Activated naive CD4-positive, alpha-beta T cell treated with anti-CD3 and anti-CD28 coated beads, Interleukin-2, amount 50 U/mL, for 16 hours (primary cell): ENCODE measurements around the gene C2orf72.
"Not testable (repeated sequence)": the region's sequence is repeated elsewhere in the genome, so short reads cannot be mapped to it uniquely, and the experiment has no call there.

Source experiments
- DNase-seq: peaks from one replicate; pipeline ENCODE4 v3.0.0-alpha.2; 2020

C2orf72 gene

GRCh38 chr2:231047274-231047922 is 10.1 kb downstream of the C2orf72 start:
- DNase-seq = no peak

- no peak for DNase-seq
Measured at GRCh38 chr2:231047923-231048915, 10.9 kb downstream of the C2orf72 start.

- no peak for DNase-seq
Measured at GRCh38 chr2:231049286-231050017, 12.1 kb downstream of the C2orf72 start.

- DNase-seq = no peak
Measured at GRCh38 chr2:231050018-231050901, 12.9 kb downstream of the C2orf72 start.

GRCh38 chr2:231051116-231051515 is 13.8 kb downstream of the C2orf72 start:
- DNase-seq = no peak

- DNase-seq = peak; percentile 85
Measured at GRCh38 chr2:231052494-231053451, 15.4 kb downstream of the C2orf72 start.

GRCh38 chr2:231053846-231054245 is 16.5 kb downstream of the C2orf72 start:
- DNase-seq = no peak

- DNase-seq = peak; percentile 93
Measured at GRCh38 chr2:231056453-231057416, 19.4 kb downstream of the C2orf72 start, which contains the start of gene PSMD1. Gene PSMD1, plus strand, starts transcription at chr2:231056867. Its CDS starts 159 bp downstream, at chr2:231057026.

GRCh38 chr2:231057590-231057989 is 20.3 kb downstream of the C2orf72 start:
- DNase-seq = no peak

- DNase-seq = no peak
Measured at GRCh38 chr2:231058761-231059550, 21.6 kb downstream of the C2orf72 start.

- no peak for DNase-seq
Measured at GRCh38 chr2:231059756-231060155, 22.4 kb downstream of the C2orf72 start.

- DNase-seq = no peak
Measured at GRCh38 chr2:231062776-231063175, 25.5 kb downstream of the C2orf72 start.

GRCh38 chr2:231063347-231063746 is 26.0 kb downstream of the C2orf72 start:
- no peak for DNase-seq

- no peak for DNase-seq
Measured at GRCh38 chr2:231065966-231066365, 28.6 kb downstream of the C2orf72 start.

- not testable (repeated sequence) for DNase-seq
Measured at GRCh38 chr2:231067531-231067930, 30.2 kb downstream of the C2orf72 start.

GRCh38 chr2:231068525-231069222 is 31.4 kb downstream of the C2orf72 start:
- DNase-seq = no peak

GRCh38 chr2:231069379-231070054 is 32.2 kb downstream of the C2orf72 start:
- no peak for DNase-seq

- DNase-seq = no peak
Measured at GRCh38 chr2:231084565-231084964, 47.2 kb downstream of the C2orf72 start.
